ENCODE results near the gene RILPL2. TPM values are rescaled to one million over a fixed set of nuclear protein-coding genes. Genes with fewer than 3 reads are reported as not detected.

RILPL2 gene
- total and polyA plus RNA-seq, 2 of the 13 experiments (the other 11 are each of a cell fraction or from before 2014, with no cell fraction given) = 2.7 to 8.1 TPM

- Histone ChIP-seq H3K79me2 (ENCODE audit: insufficient read depth, low read length) (peaks cover 9% of the 10 kb centered on the region), H3K4me1 (ENCODE audit: insufficient read depth, low read length) (peaks cover 46% of the 10 kb centered on the region), H3K9ac (ENCODE audit: insufficient read depth, low read depth, low read length) (peak overlapping the region; percentile 19), H3K36me3 (replicated peaks in 1 of 2; ENCODE audit: control insufficient read depth in 1 of 2, insufficient read depth in 2 of 2, low read length in 2 of 2) (no peaks in the 10 kb centered on the region), H3K9me3 (ENCODE audit: low read length) (no peaks in the 10 kb centered on the region), H3K4me3 (replicated peaks in 1 of 3; ENCODE audit: insufficient read depth in 1 of 3, low read depth in 2 of 3, low read length in 3 of 3) (peak overlapping the region; percentile 66 to 73 (median 68)), H3K27me3 (ENCODE audit: control insufficient read depth in 1 of 2, insufficient read depth in 2 of 2, low read length in 2 of 2) (no peaks in the 10 kb centered on the region), H3K4me2 (ENCODE audit: low read depth, low read length) (peak overlapping the region; percentile 75), H2AFZ (ENCODE audit: low read length) (no peak overlapping the region), H3K27ac (ENCODE audit: extremely low read length, insufficient read depth, low read length) (peak overlapping the region; percentile 85), H4K20me1 (ENCODE audit: insufficient read depth, low read length) (no peaks in the 10 kb centered on the region)
- ATAC-seq (no peak), FAIRE-seq (no peak), DNase-seq (ENCODE audit: low spot score) (no peak)
- intact Hi-C loops (cut with micrococcal nuclease; ENCODE audit: unreplicated experiment) (loop anchor here (1.0 to 2.0 kb wide), 2 partner anchors 17 to 36 kb away; no protein-coding TSS in a partner anchor), in situ Hi-C loops (cut with HindIII; ENCODE audit: extremely low pct_ligation_motif_present, low pct_unique_long_range_greater_than_20kb) (no loop called here)
- ChIA-PET POLR2A (interaction anchor here (1.4 to 4.6 kb wide), 5 partner anchors 18 to 213 kb away, joined by 4 to 121 read pairs (median 4); partner anchors contain the start of genes RILPL2 and SBNO1), CTCF (ENCODE audit: low intra/inter-chr PET ratio, low total read pairs) (no interaction called here)
- 28% methylated on average over 12 of the region's 14 CpGs for WGBS (ENCODE audit: low lambda C conversion rate)
- 0 out of 2 replicates have a peak, but pooled peaks have one; percentile 37 for TF ChIP-seq ZMYM2 (CRISPR knock-in tag; IDR thresholded peaks at IDR 0.05)
- TF ChIP-seq MEIS2 (CRISPR knock-in tag; IDR thresholded peaks at IDR 0.05) = no peak
- peak; percentile 89 for TF ChIP-seq RCOR2 (CRISPR knock-in tag; IDR thresholded peaks at IDR 0.05)
- TF ChIP-seq ESRRA (CRISPR knock-in tag; IDR thresholded peaks at IDR 0.05; ENCODE audit: low read depth) = peak; percentile 77; the same call in 1 of the 2 replicates
- TF ChIP-seq KDM1A (CRISPR knock-in tag; IDR thresholded peaks at IDR 0.05) = peak; percentile 94
- peak; percentile 67; the same call in 1 of the 2 replicates for TF ChIP-seq HDAC2 (CRISPR knock-in tag; IDR thresholded peaks at IDR 0.05)
- no peak for TF ChIP-seq TRAFD1 (CRISPR knock-in tag; IDR thresholded peaks at IDR 0.05; ENCODE audit: borderline replicate concordance)
- no peak for TF ChIP-seq SMAD3 (CRISPR knock-in tag; IDR thresholded peaks at IDR 0.05)
- peak; percentile 96; the same call in 1 of the 2 replicates for TF ChIP-seq CHD4 (IDR thresholded peaks at IDR 0.05; ENCODE audit: borderline replicate concordance, low read length)
- no peak for TF ChIP-seq SP5 (CRISPR knock-in tag; IDR thresholded peaks at IDR 0.05; ENCODE audit: borderline replicate concordance, low read depth)
- TF ChIP-seq ADNP (CRISPR knock-in tag; IDR thresholded peaks at IDR 0.05) = peak; percentile 92
- peak; percentile 97 for TF ChIP-seq ZMYM3 (CRISPR knock-in tag; IDR thresholded peaks at IDR 0.05)
- TF ChIP-seq, protein P1, sequence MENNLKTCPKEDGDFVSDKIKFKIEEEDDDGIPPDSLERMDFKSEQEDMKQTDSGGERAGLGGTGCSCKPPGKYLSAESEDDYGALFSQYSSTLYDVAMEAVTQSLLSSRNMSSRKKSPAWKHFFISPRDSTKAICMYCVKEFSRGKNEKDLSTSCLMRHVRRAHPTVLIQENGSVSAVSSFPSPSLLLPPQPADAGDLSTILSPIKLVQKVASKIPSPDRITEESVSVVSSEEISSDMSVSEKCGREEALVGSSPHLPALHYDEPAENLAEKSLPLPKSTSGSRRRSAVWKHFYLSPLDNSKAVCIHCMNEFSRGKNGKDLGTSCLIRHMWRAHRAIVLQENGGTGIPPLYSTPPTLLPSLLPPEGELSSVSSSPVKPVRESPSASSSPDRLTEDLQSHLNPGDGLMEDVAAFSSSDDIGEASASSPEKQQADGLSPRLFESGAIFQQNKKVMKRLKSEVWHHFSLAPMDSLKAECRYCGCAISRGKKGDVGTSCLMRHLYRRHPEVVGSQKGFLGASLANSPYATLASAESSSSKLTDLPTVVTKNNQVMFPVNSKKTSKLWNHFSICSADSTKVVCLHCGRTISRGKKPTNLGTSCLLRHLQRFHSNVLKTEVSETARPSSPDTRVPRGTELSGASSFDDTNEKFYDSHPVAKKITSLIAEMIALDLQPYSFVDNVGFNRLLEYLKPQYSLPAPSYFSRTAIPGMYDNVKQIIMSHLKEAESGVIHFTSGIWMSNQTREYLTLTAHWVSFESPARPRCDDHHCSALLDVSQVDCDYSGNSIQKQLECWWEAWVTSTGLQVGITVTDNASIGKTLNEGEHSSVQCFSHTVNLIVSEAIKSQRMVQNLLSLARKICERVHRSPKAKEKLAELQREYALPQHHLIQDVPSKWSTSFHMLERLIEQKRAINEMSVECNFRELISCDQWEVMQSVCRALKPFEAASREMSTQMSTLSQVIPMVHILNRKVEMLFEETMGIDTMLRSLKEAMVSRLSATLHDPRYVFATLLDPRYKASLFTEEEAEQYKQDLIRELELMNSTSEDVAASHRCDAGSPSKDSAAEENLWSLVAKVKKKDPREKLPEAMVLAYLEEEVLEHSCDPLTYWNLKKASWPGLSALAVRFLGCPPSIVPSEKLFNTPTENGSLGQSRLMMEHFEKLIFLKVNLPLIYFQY (CRISPR knock-in tag; IDR thresholded peaks at IDR 0.05; ENCODE audit: borderline replicate concordance) = peak; percentile 47; the same call in 1 of the 2 replicates
- peak; percentile 99 for TF ChIP-seq ZNF629 (CRISPR knock-in tag; conservative IDR thresholded peaks at IDR 0.05)
- TF ChIP-seq, protein P2, sequence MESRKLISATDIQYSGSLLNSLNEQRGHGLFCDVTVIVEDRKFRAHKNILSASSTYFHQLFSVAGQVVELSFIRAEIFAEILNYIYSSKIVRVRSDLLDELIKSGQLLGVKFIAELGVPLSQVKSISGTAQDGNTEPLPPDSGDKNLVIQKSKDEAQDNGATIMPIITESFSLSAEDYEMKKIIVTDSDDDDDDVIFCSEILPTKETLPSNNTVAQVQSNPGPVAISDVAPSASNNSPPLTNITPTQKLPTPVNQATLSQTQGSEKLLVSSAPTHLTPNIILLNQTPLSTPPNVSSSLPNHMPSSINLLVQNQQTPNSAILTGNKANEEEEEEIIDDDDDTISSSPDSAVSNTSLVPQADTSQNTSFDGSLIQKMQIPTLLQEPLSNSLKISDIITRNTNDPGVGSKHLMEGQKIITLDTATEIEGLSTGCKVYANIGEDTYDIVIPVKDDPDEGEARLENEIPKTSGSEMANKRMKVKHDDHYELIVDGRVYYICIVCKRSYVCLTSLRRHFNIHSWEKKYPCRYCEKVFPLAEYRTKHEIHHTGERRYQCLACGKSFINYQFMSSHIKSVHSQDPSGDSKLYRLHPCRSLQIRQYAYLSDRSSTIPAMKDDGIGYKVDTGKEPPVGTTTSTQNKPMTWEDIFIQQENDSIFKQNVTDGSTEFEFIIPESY (CRISPR knock-in tag; IDR thresholded peaks at IDR 0.05) = peak; percentile 82; the same call in 1 of the 2 replicates
- BruUV-seq (replicated peaks) = no TSS peak
These were observed 53.8 kb downstream of the RILPL2 start for GRCh38 chr12:123382684-123383083.

Measured in HepG2 (cell line).